ENCODE measurements around the gene ZSCAN2.

GRCh38 chr15:84600687-84601554 lies at the start of gene ZSCAN2:
- TF ChIP-seq CTCF (IDR thresholded peaks at IDR 0.05) = no peak
- no peak for TF ChIP-seq POLR2A (IDR thresholded peaks at IDR 0.05)
